ENCODE results near the gene PCF11.
A peak's percentile ranks its signal among the peaks of the same experiment; 100 is the strongest.
"Not testable (repeated sequence)": the region's sequence is repeated elsewhere in the genome, so short reads cannot be mapped to it uniquely, and the experiment has no call there.

PCF11 gene

DNA sequence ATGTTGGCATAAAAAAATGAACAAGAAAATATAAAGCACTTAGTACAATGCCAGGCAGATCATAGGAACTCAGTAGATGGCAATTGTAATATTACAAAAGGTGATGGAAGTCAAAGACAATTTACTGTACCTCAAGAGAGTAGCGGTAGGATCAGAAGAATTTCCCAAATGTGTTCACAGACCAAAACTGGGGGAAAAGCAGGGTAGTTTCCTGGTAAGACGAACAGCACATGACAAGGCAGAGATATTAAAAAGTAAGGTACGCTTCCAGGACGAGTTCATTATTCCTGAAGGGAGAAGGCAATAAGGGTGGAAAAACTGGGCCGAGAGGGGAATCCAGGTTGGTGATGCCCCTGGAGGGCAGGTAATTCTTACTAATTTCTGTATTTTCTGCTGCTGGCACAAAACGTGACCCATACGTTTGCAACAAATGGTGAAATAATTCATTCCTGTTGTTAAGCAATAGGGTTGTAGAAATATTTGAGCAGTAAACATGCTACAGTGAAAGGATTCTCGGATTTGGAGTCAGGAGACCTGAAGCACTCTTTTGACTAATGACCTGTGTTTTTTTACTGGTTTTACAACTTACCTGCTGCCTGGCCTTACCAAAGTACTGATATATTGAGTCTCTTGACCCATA, 35.8 kb downstream of the PCF11 start:
- DNase-seq, result no peak

DNA sequence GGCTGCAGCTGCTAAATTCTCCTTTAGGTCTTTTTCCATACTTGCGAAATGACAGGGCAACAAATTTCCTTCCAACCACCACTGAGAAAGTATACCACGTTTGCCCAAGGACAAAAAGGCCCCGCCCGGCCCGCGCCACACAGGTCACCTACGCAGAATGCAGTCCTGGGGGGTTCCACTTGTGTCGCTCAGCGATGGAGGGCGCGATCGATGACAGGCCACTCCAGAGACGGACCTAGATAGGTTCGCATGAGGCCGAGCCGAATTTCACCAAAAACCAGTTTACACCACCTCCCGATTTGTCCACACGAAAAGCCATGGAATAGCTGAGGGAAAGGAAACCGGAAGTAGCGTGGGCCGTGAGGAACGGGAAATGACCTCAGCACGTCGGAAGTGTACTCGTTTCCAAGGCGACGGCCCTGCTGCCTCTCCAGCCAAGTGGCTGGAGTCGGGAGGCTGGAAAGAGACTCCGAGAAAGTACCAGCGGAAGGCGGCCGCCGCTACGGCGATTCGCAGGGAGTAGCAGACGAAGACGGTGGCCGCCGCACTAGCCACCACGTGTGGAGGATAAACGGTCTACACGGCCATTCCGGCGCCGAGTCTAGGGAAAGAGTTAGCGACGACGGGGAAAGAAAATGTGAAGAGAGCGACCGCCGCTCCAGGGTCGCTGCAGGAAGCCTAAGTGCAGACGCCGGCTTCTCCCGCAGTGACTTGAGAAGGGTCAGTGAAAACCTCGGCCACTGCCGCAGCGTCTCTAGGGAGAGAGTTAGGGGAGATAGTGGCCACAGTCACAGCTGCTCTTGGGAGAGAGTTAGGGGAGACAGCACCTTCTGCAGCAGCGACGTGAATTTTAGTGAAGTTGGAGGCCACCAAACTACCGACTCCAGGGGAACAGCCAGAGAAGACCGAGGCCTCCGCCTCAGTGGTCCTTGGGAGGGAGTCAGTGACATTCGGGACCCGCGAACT, 36.7 kb downstream of the PCF11 start, which contains the start of gene ANKRD42:
TSS of gene ANKRD42 (plus strand) at position 398 of the 966 bp plus-strand sequence. CDS start 959 bp downstream, outside the sequence.
- DNase-seq, result peak; percentile 87 to 88

DNA sequence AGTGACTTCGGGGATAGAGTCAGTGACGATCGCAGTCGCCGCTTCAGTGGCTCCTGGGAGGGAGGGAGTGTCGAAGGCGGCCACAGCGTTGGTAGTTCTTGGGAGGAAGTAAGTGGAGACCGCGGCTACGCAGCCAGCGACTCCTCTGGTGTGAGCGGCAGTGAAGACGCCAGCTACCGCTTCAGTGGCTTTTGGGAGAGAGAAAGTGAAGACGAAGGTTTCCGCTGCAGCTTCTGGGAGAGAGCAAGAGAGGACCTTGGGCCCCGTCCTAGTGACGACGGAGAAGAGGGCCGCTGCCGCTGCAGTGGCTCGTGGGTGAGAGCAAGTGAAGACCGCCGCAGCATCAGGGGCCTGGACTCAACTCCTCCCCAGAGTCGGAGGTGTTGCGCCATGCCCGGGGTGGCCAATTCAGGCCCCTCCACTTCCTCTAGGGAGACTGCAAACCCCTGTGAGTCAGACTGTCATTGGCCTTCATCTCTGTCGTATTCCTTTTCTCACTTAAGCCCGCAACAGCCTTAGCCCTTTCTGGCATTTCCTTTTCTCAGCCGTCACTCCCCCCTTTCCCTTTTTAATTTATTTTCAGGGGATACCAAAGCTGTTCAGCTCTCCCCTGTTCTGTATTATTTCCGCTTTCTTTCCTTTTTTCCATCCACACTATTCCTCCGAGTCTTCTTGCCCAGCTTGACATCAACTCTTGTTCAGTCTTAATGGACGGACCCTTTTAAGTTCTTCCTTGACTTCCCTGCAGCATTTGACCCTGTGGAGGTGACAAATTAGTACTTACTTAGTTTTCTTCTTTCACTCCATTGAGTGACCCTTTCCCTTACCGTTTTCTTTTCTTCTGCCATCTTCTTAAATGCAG, 37.6 kb downstream of the PCF11 start:
- DNase-seq, result peak; percentile 73 to 74

DNA sequence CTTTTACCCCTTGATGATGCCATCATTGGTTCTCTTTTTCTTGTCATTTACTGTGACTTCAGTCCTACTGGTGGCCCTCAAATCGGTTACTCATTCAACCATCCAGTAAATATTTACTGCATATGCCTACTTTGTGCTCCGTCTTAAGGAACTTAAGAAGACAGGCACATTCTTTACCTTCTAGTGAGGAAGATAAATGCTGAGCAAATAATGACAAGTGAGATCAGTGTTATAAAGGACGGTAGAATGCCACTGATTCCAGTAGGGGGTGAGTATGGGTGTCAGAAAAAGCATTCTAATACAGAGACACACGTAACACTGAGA, 38.2 kb downstream of the PCF11 start:
- peak in 1 of 2 donors; percentile 16 for DNase-seq

DNA sequence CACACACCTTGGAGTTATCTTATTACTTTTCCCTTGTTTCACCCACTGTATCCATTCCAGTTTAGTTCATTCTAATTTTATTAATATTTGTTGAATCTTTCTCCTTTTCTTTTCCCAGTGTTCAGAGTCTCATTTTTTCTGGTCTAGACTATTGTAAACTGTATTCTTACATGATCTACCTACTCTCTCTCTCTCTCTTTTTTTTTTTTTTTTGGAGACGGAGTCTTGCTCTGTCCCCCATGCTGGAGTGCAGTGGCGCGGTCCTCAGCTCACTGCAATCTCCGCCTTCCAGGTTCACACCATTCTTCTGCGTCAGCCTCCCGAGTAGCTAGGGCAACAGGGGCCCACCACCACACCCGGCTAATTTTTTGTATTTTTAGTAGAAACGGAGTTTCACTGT, 38.7 kb downstream of the PCF11 start:
- no peak for DNase-seq

DNA sequence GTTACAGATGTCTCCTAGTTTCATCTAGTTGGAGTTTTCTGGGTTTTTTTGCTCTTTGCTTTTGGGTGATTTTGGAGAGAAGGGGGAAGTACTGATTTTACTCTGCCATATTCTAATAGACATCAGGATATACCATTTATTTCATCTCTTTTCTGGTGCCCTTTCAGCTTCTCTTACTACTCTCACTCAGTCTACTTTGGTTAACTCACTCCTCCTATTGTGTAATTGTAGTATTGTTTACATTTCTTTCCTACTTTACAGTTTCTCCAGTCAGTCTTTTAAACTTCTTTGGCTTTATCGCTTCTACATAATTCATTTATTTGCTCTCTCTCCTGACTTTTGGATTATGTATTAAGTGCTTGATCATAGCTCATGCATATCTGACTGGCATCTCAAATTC, 43.1 kb downstream of the PCF11 start:
- DNase-seq, result no peak

DNA sequence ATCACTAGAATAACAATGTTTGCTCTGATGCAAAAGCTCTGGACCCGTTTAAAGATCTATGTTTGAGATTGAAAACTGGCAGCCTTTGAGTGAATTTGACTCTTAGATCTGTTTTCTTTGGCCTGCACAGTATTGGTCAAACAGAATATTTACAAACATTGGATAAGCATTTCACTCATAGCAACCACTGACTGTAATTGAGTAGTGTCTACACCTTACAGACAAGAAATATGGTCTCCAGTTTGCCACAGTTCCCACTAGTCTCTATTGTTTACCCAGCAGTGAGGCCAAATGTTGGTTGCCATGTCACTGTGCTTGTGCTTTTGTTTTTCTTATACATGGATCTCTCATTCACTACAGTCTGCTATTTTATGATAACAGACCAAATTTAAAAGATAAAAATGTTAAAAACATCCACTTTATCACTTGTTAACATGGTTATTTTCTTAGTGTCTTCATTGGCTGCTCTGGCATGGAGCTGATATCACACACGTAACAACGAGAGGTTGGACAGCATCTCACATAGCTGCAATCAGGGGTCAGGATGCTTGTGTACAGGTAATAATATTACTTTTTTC, 48.8 kb downstream of the PCF11 start:
- DNase-seq, result no peak

DNA sequence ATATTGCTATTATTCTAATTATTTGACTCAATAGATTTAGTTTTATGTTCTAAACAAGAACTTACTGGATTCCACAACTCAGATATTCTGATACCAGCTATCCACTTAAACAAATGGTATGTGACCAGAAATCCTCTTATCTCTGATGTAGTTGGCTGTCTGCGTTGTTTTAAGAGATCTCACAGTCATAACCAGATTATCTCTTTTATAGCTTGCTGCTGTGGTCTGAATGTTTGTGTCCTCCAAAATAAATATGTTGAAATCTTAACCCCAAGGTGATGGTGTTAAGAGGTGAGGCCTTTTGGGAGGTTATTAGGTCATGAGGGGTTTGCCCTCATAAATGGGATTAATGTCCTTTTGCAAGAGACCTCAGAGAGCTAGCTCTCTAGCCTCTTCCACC, 49.3 kb downstream of the PCF11 start:
- DNase-seq, result no peak

DNA sequence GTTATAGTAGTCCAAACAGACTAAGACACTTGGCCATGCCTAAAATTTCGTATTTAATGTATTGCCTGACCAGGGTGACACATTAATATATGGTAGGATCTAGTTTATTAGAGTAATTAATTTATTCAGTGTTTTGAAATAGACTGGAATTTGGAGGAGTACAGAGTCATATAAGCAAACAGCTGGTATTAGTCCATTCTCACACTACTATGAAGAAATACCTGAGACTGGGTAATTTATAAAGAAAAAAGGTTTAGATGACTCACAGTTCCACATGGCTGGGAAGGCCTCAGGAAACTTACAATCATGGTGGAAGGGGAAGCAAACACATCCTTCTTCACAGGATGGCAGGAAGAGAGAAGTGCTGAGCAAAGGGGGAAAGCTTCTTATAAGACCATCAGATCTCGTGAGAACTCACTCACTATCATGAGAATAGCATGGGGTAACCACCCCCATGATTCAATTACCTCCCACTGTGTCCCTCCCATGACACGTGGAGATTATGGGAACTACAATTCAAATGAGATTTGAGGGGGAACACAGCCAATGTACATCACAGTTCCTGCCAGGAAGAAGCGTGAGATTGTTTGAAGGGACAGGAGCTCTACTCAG, 49.9 kb downstream of the PCF11 start:
- not testable (repeated sequence) for DNase-seq

DNA sequence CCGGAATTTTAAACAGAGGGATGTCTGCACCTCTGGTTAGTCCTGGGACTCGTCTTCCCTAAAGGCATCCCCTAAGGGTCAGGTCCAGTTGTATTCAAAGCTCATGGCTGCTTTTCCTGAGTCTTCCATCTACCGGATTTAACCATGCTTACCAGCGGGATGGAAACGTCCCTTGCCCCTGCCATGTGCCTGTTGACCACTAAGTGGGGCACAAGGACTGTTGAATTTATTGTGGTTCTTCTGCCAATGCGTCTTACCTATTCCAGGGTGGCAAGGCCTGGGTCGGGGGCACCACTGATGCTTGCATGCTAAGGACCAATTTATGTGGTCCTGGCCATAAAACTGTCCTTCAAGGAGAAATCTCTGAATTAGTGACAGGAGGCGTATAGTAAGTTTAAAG, 62.2 kb downstream of the PCF11 start:
- no peak for DNase-seq

DNA sequence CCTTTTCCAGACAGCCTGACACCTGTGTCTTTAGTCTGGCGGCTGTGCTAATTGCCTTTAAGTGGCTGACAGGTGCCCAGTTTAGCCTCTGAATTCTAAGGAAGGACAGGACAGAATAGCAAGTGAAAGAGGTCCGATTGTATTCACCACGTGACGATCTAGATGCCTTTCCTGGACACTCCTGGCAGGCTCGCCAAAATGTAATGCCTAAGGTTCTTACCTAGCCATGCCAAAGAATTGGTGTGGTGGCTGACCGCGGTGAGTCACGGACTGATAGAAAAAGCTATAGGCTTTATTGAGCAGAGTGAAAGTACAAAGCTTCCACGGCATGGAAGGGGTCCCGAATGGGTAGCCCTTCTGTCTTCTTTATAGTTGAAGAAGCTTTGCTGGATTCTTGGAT, 63.3 kb downstream of the PCF11 start:
- no peak for DNase-seq

DNA sequence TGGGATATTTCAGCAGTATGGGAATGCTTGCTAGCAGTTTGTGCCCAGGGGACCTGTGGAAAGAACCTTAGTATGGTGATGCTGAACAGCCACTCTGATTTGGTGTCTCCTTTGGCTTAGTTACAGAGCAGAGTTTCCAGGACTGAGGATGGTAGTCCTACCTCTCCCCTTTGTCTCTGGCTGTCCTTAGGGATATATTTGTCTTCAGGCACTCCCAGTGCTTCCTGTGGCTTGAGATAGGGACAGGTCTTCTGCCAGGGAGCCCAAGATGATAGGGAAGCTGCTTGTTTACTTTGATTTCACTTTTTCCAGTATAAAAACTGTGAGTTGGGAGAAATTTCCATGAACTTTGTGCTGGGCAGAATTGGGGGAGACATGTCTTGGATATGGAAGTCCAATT, 64.8 kb downstream of the PCF11 start:
- DNase-seq, result no peak

DNA sequence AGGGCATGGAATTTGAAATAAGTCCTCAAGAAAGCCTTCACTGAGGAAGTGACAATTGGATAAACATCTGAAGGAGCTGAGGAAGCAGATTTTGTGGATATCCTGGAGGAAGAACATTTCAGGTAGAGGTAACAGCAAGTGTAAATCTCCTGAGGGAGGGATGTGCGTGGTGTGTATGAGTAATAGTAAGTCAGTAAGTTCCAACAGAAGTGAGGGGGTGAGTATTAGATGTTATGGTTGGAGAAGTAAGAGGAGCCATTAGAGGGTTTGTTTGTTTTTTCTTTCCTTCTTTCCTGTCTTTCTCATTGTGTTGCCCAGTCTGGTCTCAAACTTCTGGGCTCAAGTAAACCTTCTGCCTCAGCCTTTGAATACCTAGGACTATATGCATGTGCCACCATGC, 65.6 kb downstream of the PCF11 start:
- DNase-seq, result no peak

DNA sequence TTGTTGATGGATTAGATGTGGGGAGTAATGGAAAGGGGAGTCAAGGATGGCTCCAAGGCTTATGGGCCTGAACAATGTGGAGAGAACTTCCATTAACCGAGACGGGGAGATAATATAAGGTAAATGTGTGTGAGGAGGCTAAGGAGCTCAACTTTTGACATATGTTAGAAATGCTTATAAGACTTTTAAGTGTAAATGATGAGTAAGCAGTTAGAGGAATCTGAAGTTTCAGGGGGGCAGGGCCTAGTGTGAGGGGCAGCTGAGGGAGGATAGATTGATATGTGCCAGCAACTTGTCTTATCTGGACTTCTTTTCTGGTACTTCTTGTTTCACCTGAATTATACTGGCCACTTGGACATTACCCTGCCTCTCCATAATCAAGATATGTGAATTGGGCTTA, 66.5 kb downstream of the PCF11 start:
- DNase-seq, result no peak

DNA sequence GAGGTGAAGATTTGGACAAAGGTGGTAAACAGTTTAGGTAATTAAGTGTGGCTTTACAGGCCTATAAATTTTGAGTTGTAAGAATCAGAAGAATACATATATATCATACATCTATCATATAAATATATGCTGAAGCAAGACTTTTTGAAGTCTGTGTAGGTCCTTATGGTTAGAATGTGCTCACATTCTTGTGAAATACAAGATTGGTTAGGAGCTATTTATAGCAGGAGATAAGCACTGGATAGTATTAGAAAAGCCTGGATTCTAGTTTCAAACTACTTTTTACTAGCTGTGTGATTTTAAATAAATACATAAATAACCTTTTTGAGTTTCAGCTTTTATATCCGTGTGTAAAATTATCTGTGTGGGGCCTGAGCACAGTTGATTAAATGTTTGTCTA, 78.9 kb downstream of the PCF11 start:
- DNase-seq, result no peak

Data from CD4-positive, alpha-beta T cell treated with Interleukin-1 beta for 1 hour (primary cell).